ENCODE results near the gene NUAK2. TPM values are rescaled to one million over a fixed set of nuclear protein-coding genes. Genes with fewer than 3 reads are reported as not detected.

NUAK2 gene
- total and polyA plus RNA-seq, 2 of the 8 experiments (the other 6 are each of a cell fraction or from before 2014, with no cell fraction given): 9.4 to 12.9 TPM

GRCh38 chr1:205343431-205344065 lies 22.0 kb upstream of the NUAK2 start:
- no peak overlapping the region for H3K27ac ChIP-seq (ENCODE audit: low read depth, low read length)
- no peak overlapping the region for H2BK5ac ChIP-seq (ENCODE audit: low read depth, low read length)
- no peak overlapping the region for H3K56ac ChIP-seq (replicated peaks; ENCODE audit: insufficient read length, low read depth, low read length)
- H2BK120ac ChIP-seq (replicated peaks; ENCODE audit: low read depth, low read length): no peak overlapping the region
- no peak overlapping the region for H3K4ac ChIP-seq (replicated peaks; ENCODE audit: insufficient read length, low read depth, low read length)
- peaks cover 0 to 4% of the 10 kb centered on the region in 2 experiments; a peak in 1 of 4 replicates for H3K9me3 ChIP-seq (ENCODE audit: insufficient read depth in 2 of 2, low read depth in 1 of 2, low read length in 1 of 2)
- peak overlapping the region; percentile 51; the same call in 1 of the 2 replicates for H3K18ac ChIP-seq (ENCODE audit: extremely low read depth, low read length)
- H3K23ac ChIP-seq (ENCODE audit: insufficient read length): no peak overlapping the region
- no peaks in the 10 kb centered on the region for H3K79me2 ChIP-seq (ENCODE audit: control insufficient read depth in 1 of 2, insufficient read depth in 2 of 2, low read length in 2 of 2)
- H2AK5ac ChIP-seq (ENCODE audit: low read depth, low read length): no peak overlapping the region
- peak in 1 of 2 experiments; percentile 80 for DNase-seq (ENCODE audit: low read depth in 1 of 2, low spot score in 2 of 2)
- H3K27me3 ChIP-seq (replicated peaks in 1 of 4; ENCODE audit: control insufficient read depth in 3 of 4, extremely low read depth in 1 of 4, insufficient read depth in 3 of 4, low read length in 3 of 4): peaks cover 11 to 30% (median 29%) of the 10 kb centered on the region in 4 experiments
- no peak for FAIRE-seq
- H3K4me1 ChIP-seq (replicated peaks in 1 of 4; ENCODE audit: control insufficient read depth in 3 of 4, insufficient read depth in 4 of 4, low read length in 3 of 4): peaks cover under 1 to 5% (median 3%) of the 10 kb centered on the region in 4 experiments
- WGBS, 2 experiments (ENCODE audit: extremely low coverage in 1 of 2, insufficient coverage in 1 of 2, insufficient read length in 1 of 2, insufficient replicate concordance in 2 of 2, low coverage in 1 of 2, low lambda C conversion rate in 2 of 2, missing lambda C conversion rate in 1 of 2): 10% methylated on average over 35 of the region's 63 CpGs; no CpG with 5 or more reads in 1 of the 2 experiments
- H2BK15ac ChIP-seq (ENCODE audit: low read length): no peak overlapping the region
- H3K9ac ChIP-seq (replicated peaks in 1 of 4; ENCODE audit: extremely low read depth in 1 of 4, low read depth in 3 of 4, low read length in 3 of 4): no peak overlapping the region
- no peak overlapping the region for H2AFZ ChIP-seq (ENCODE audit: low read length)
- H4K91ac ChIP-seq (replicated peaks; ENCODE audit: insufficient read length, low read length): no peak overlapping the region
- H2BK12ac ChIP-seq (ENCODE audit: low read depth, low read length): peak overlapping the region; percentile 87; the same call in 1 of the 2 replicates
- no peaks in the 10 kb centered on the region for H3K79me1 ChIP-seq (ENCODE audit: low read depth, low read length)
- CTCF ChIA-PET (ENCODE audit: partially characterized antibody): interaction anchor here (0.6 to 67.1 kb wide), 8 partner anchors 10 to 181 kb away, joined by 3 to 2424 read pairs (median 3); no protein-coding TSS in a partner anchor
- H4K8ac ChIP-seq (ENCODE audit: extremely low read depth, insufficient read depth, low read length): peak overlapping the region; percentile 66; the same call in 1 of the 2 replicates
- no peak overlapping the region for H4K5ac ChIP-seq (ENCODE audit: insufficient read length, low read depth, low read length)
- POLR2A ChIA-PET (ENCODE audit: partially characterized antibody): no interaction called here
- H3K4me3 ChIP-seq (ENCODE audit: extremely low read depth in 1 of 4, insufficient read depth in 2 of 4, low read depth in 3 of 4, low read length in 4 of 4): peak overlapping the region; percentile 52 to 70 (median 56)
- H3K36me3 ChIP-seq (ENCODE audit: control insufficient read depth in 2 of 4, insufficient read depth in 4 of 4, low read length in 3 of 4): no peaks in the 10 kb centered on the region
- peaks cover 9% of the 10 kb centered on the region; the same call in 1 of the 2 replicates for H3K23me2 ChIP-seq (ENCODE audit: low read depth, low read length)
- no peak overlapping the region for H2BK20ac ChIP-seq (ENCODE audit: low read length)
- no peaks in the 10 kb centered on the region for H4K20me1 ChIP-seq (replicated peaks in 1 of 2; ENCODE audit: control insufficient read depth in 1 of 2, insufficient read depth in 2 of 2, low read length in 2 of 2)
- peak overlapping the region; percentile 82 to 93 for H3K4me2 ChIP-seq (ENCODE audit: insufficient read depth in 1 of 2, low read depth in 2 of 2, low read length in 2 of 2)
- no peak overlapping the region for H3K14ac ChIP-seq (ENCODE audit: insufficient read length)
- TF ChIP-seq TAF1 (IDR thresholded peaks at IDR 0.05; ENCODE audit: low read depth, low read length) (0 out of 2 replicates have a peak, but pooled peaks have one; percentile 11), MAX (IDR thresholded peaks at IDR 0.05) (peak; percentile 7; the same call in 1 of the 2 replicates), PHF8 (conservative IDR thresholded peaks at IDR 0.05; ENCODE audit: low read depth, low read length) (peak; percentile 55; the same call in 1 of the 2 replicates), KDM5A (IDR thresholded peaks at IDR 0.05; ENCODE audit: low read length) (no peak), CEBPB (IDR thresholded peaks at IDR 0.05; ENCODE audit: low read depth, low read length) (no peak), GABPA (IDR thresholded peaks at IDR 0.05; ENCODE audit: borderline replicate concordance, insufficient read depth, low read length) (no peak), CTCF (IDR thresholded peaks at IDR 0.05; ENCODE audit: control extremely low read depth in 1 of 3, insufficient read depth in 1 of 3, low read depth in 1 of 3, low read length in 3 of 3) (peak; percentile 50 to 64 (median 59)), CHD2 (IDR thresholded peaks at IDR 0.05; ENCODE audit: low read length) (no peak), RAD21 (IDR thresholded peaks at IDR 0.05 in 1 of 2, conservative IDR thresholded peaks at IDR 0.05 in 1 of 2; ENCODE audit: low read depth in 2 of 2, low read length in 2 of 2) (peak in 1 of 2 experiments; percentile 43; a peak in 3 of 4 replicates)
